Neural cell (in vitro differentiated cells): ENCODE data around the gene CSMD2. TPM values are rescaled to one million over a fixed set of nuclear protein-coding genes. Genes with fewer than 3 reads are reported as not detected.

ENCODE experiments used
- H2AFZ ChIP-seq: fragments of 200-600, 300-800 bp; sonication (generic), shearing (Covaris generic); 2 replicates; pipeline ENCODE4 v1.6.0; 2014; ENCODE audit warnings: low read depth, mild to moderate bottlenecking, antibody characterized with exemption, low read length, moderate library complexity
- H3F3A ChIP-seq: fragments of 200-600 bp; shearing (Covaris generic); 2 replicates; pipeline ENCODE4 v1.6.1; 2016; ENCODE audit warnings: mild to moderate bottlenecking, moderate library complexity, mixed read lengths, antibody characterized with exemption, low read length; ENCODE audit not compliant: insufficient read depth, poor library complexity, severe bottlenecking
- H3K27ac ChIP-seq: fragments of 200-600, 300-800 bp; sonication (generic), shearing (Covaris generic); 2 replicates; pipeline ENCODE4 v1.5.1; 2014; ENCODE audit warnings: mild to moderate bottlenecking, low read length, moderate library complexity
- H3K27me3 ChIP-seq: fragments of 300-800, 200-600 bp; sonication (generic), shearing (Covaris generic); 2 replicates; pipeline ENCODE4 v1.6.0; 2014; ENCODE audit warnings: mild to moderate bottlenecking, low read depth, low read length, moderate library complexity; ENCODE audit not compliant: insufficient read depth
- H3K36me3 ChIP-seq: fragments of 300-800, 200-600 bp; sonication (generic), shearing (Covaris generic); 2 replicates; pipeline ENCODE4 v1.5.1; 2014; ENCODE audit warnings: mild to moderate bottlenecking, antibody characterized with exemption, low read length, moderate library complexity; ENCODE audit not compliant: insufficient read depth
- H3K4me2 ChIP-seq: fragments of 300-800, 200-600 bp; sonication (generic), shearing (Covaris generic); 2 replicates; pipeline ENCODE4 v1.6.0; 2014; ENCODE audit warnings: mild to moderate bottlenecking, low read length
- H3K4me3 ChIP-seq: fragments of 300-800, 200-600 bp; sonication (generic), shearing (Covaris generic); 2 replicates; pipeline ENCODE4 v1.5.1; 2014; ENCODE audit warnings: mild to moderate bottlenecking, low read length, moderate library complexity
- H3K79me2 ChIP-seq: fragments of 200-600 bp; shearing (Covaris generic); replicated peaks from 2 replicates; pipeline ENCODE4 v1.6.0; 2014; ENCODE audit warnings: mild to moderate bottlenecking, low read length, moderate library complexity; ENCODE audit not compliant: insufficient read depth
- H3K9ac ChIP-seq: fragments of 300-800, 200-600 bp; sonication (generic), shearing (Covaris generic); 2 replicates; pipeline ENCODE4 v1.6.1; 2016; ENCODE audit warnings: mild to moderate bottlenecking, low read length, mixed read lengths
- H3K9me2 ChIP-seq: fragments of 200-600 bp; shearing (Covaris generic); 2 replicates; pipeline ENCODE4 v1.6.1; 2016; ENCODE audit warnings: mild to moderate bottlenecking, low read length, mixed read lengths; ENCODE audit not compliant: insufficient read depth
- H3K9me3 ChIP-seq: fragments of 200-600, 300-800 bp; sonication (generic), shearing (Covaris generic); 2 replicates; pipeline ENCODE4 v1.6.1; 2016; ENCODE audit warnings: mild to moderate bottlenecking, mixed run types, low read length, moderate library complexity, mixed read lengths
- H4K20me1 ChIP-seq: fragments of 200-600 bp; shearing (Covaris generic); 2 replicates; pipeline ENCODE4 v1.6.1; 2016; ENCODE audit warnings: mild to moderate bottlenecking, mixed run types; ENCODE audit not compliant: insufficient read depth
- CTCF ChIP-seq: fragments of 450-650 bp; IDR thresholded peaks from 2 replicates; pipeline ENCODE4 v1.5.1; 2014; ENCODE audit warnings: antibody characterized with exemption, mild to moderate bottlenecking, moderate library complexity; ENCODE audit not compliant: poor library complexity, severe bottlenecking
- EP300 ChIP-seq: fragments of 450-650 bp; conservative IDR thresholded peaks from 2 replicates; pipeline ENCODE4 v1.6.1; 2014; ENCODE audit warnings: antibody characterized with exemption, mild to moderate bottlenecking, moderate library complexity; ENCODE audit not compliant: poor library complexity, severe bottlenecking
- EZH2 ChIP-seq: fragments of 200-600, 300-800 bp; shearing (Covaris generic), sonication (generic); IDR thresholded peaks from 2 replicates; pipeline ENCODE4 v1.6.1; 2014; ENCODE audit warnings: antibody characterized with exemption, low read length, borderline replicate concordance, mild to moderate bottlenecking; ENCODE audit not compliant: insufficient read depth, poor library complexity, severe bottlenecking
- MXI1 ChIP-seq: fragments of 450-650 bp; conservative IDR thresholded peaks from 2 replicates; pipeline ENCODE4 v1.6.1; 2014; ENCODE audit warnings: antibody characterized with exemption, mild to moderate bottlenecking; ENCODE audit not compliant: poor library complexity, severe bottlenecking
- POLR2AphosphoS5 ChIP-seq: IDR thresholded peaks from 2 replicates; pipeline ENCODE4 v1.6.1; 2012
- RAD21 ChIP-seq: fragments of 450-650 bp; conservative IDR thresholded peaks from 2 replicates; pipeline ENCODE4 v1.6.1; 2014; ENCODE audit warnings: antibody characterized with exemption, mild to moderate bottlenecking, moderate library complexity
- REST ChIP-seq: IDR thresholded peaks from 2 replicates; pipeline ENCODE4 v1.6.1; 2012; ENCODE audit warnings: borderline replicate concordance
- SMC3 ChIP-seq: fragments of 450-650 bp; conservative IDR thresholded peaks from 2 replicates; pipeline ENCODE4 v1.6.1; 2014; ENCODE audit warnings: antibody characterized with exemption, mild to moderate bottlenecking, moderate library complexity; ENCODE audit not compliant: poor library complexity
- TAF1 ChIP-seq: IDR thresholded peaks from 2 replicates; pipeline ENCODE4 v1.6.1; 2012; ENCODE audit warnings: low read depth
- polyA plus RNA-seq: library from polyadenylated mRNA; depleted of rRNA; stranded (reverse); fragments of >200 nt; gene quantifications from 2 replicates; pipeline ENCODE4 v1.2.3, GENCODE V29; 2014

CSMD2 gene
- polyA plus RNA-seq, 1 donor from 2014 or later: 9.6 TPM

- Histone ChIP-seq H3F3A (no peaks in the 10 kb centered on the region), H3K36me3 (peaks cover 6% of the 10 kb centered on the region)
Observed at GRCh38 chr1:33610864-33611455, 554.1 kb downstream of the CSMD2 start.

GRCh38 chr1:33610391-33610790, 554.6 kb downstream of the CSMD2 start:
- H3K4me3 ChIP-seq: no peak overlapping the region
- H3K36me3 ChIP-seq: peaks cover 6% of the 10 kb centered on the region
- H2AFZ ChIP-seq: no peak overlapping the region
- no peaks in the 10 kb centered on the region for H3K9me2 ChIP-seq
- TF ChIP-seq SMC3 (no peak), CTCF (no peak), RAD21 (no peak), REST (no peak), TAF1 (no peak), POLR2AphosphoS5 (no peak), EZH2 (no peak), EP300 (no peak), MXI1 (no peak)
- no peak overlapping the region for H3K9ac ChIP-seq
- no peak overlapping the region for H3K4me2 ChIP-seq
- no peaks in the 10 kb centered on the region for H4K20me1 ChIP-seq
- no peaks in the 10 kb centered on the region for H3K9me3 ChIP-seq
- H3F3A ChIP-seq: no peaks in the 10 kb centered on the region
- no peaks in the 10 kb centered on the region for H3K79me2 ChIP-seq
- H3K27me3 ChIP-seq: no peaks in the 10 kb centered on the region
- no peak overlapping the region for H3K27ac ChIP-seq

More at GRCh38 chr1:33610864-33611455, 554.1 kb downstream of the CSMD2 start:
- H3K27me3 ChIP-seq: no peaks in the 10 kb centered on the region
- H3K9ac ChIP-seq: no peak overlapping the region
- H3K27ac ChIP-seq: no peak overlapping the region
- H2AFZ ChIP-seq: no peak overlapping the region
- no peaks in the 10 kb centered on the region for H4K20me1 ChIP-seq
- H3K4me3 ChIP-seq: no peak overlapping the region
- TF ChIP-seq RAD21: no peak
- TF ChIP-seq EP300: no peak
- no peaks in the 10 kb centered on the region for H3K79me2 ChIP-seq
- no peaks in the 10 kb centered on the region for H3K9me2 ChIP-seq
- H3K9me3 ChIP-seq: no peaks in the 10 kb centered on the region
- no peak overlapping the region for H3K4me2 ChIP-seq
